ENCODE results near the gene CEP72. TPM values are rescaled to one million over a fixed set of nuclear protein-coding genes. Genes with fewer than 3 reads are reported as not detected.

Gene CEP72
- total and polyA plus RNA-seq, 2 of the 13 experiments (the other 11 are each of a cell fraction or from before 2014, with no cell fraction given): 3.4 to 9.4 TPM

- TF ChIP-seq STAT6 (CRISPR knock-in tag; IDR thresholded peaks at IDR 0.05; ENCODE audit: borderline replicate concordance) (no peak), DMAP1 (CRISPR knock-in tag; IDR thresholded peaks at IDR 0.05) (no peak)
These were observed 10.2 kb upstream of the CEP72 start (continued) for GRCh38 chr5:601771-602465.

GRCh38 chr5:602466-603035, 9.6 kb upstream of the CEP72 start:
- POLR2A ChIA-PET: no interaction called here
- Histone ChIP-seq H3K79me2 (ENCODE audit: insufficient read depth, low read length) (no peaks in the 10 kb centered on the region), H3K27me3 (ENCODE audit: control insufficient read depth in 1 of 2, insufficient read depth in 2 of 2, low read length in 2 of 2) (peaks cover 18 to 81% of the 10 kb centered on the region in 2 experiments), H3K9ac (ENCODE audit: insufficient read depth, low read depth, low read length) (no peak overlapping the region), H3K9me3 (ENCODE audit: low read length) (no peaks in the 10 kb centered on the region), H2AFZ (ENCODE audit: low read length) (no peak overlapping the region), H4K20me1 (ENCODE audit: insufficient read depth, low read length) (no peaks in the 10 kb centered on the region), H3K4me3 (replicated peaks in 1 of 3; ENCODE audit: insufficient read depth in 1 of 3, low read depth in 2 of 3, low read length in 3 of 3) (no peak overlapping the region), H3K4me1 (ENCODE audit: insufficient read depth, low read length) (peaks cover 28% of the 10 kb centered on the region), H3K27ac (ENCODE audit: extremely low read length, insufficient read depth, low read length) (no peak overlapping the region), H3K4me2 (ENCODE audit: low read depth, low read length) (no peak overlapping the region), H3K36me3 (replicated peaks in 1 of 2; ENCODE audit: control insufficient read depth in 1 of 2, insufficient read depth in 2 of 2, low read length in 2 of 2) (no peaks in the 10 kb centered on the region)
- no peak for ATAC-seq
- DNase-seq (ENCODE audit: low spot score): no peak
- intact Hi-C loops (cut with micrococcal nuclease; ENCODE audit: unreplicated experiment) (no loop called here), in situ Hi-C loops (cut with HindIII; ENCODE audit: extremely low pct_ligation_motif_present, low pct_unique_long_range_greater_than_20kb) (no loop called here)
- BruUV-seq (replicated peaks): no TSS peak
- no peak for TF ChIP-seq ZNF766 (CRISPR knock-in tag; IDR thresholded peaks at IDR 0.05; ENCODE audit: borderline replicate concordance)
- TF ChIP-seq WIZ (CRISPR knock-in tag; IDR thresholded peaks at IDR 0.05): no peak
- TF ChIP-seq ZNF704 (CRISPR knock-in tag; IDR thresholded peaks at IDR 0.05; ENCODE audit: borderline replicate concordance): no peak
- no peak for TF ChIP-seq ZNF557 (CRISPR knock-in tag; IDR thresholded peaks at IDR 0.05)
- TF ChIP-seq MAF1 (CRISPR knock-in tag; IDR thresholded peaks at IDR 0.05; ENCODE audit: borderline replicate concordance): no peak
- TF ChIP-seq TSC22D2 (CRISPR knock-in tag; IDR thresholded peaks at IDR 0.05; ENCODE audit: borderline replicate concordance): no peak
- no peak for TF ChIP-seq PAX8 (CRISPR knock-in tag; IDR thresholded peaks at IDR 0.05; ENCODE audit: borderline replicate concordance)
- TF ChIP-seq CC2D1A (CRISPR knock-in tag; IDR thresholded peaks at IDR 0.05): no peak
- no peak for TF ChIP-seq ZNF414 (CRISPR knock-in tag; IDR thresholded peaks at IDR 0.05)
- TF ChIP-seq SUZ12 (IDR thresholded peaks at IDR 0.05; ENCODE audit: low read depth, low read length): no peak
- no peak for TF ChIP-seq ARNT2 (CRISPR knock-in tag; IDR thresholded peaks at IDR 0.05; ENCODE audit: low read depth)
- no peak for TF ChIP-seq ZNF790 (CRISPR knock-in tag; IDR thresholded peaks at IDR 0.05; ENCODE audit: borderline replicate concordance)
- WGBS (ENCODE audit: low lambda C conversion rate): 56% methylated on average over 13 of the region's 17 CpGs
- CTCF ChIA-PET (ENCODE audit: low intra/inter-chr PET ratio, low total read pairs): no interaction called here
- no peak for FAIRE-seq

Data from HepG2 (cell line).